Activated naive CD8-positive, alpha-beta T cell treated with anti-CD3 and anti-CD28 coated beads, Interleukin-2, amount 10 ng/mL, durations not matched to agents 7 days and 5 days (primary cell): ENCODE measurements around the gene OST4. TPM values are rescaled to one million over a fixed set of nuclear protein-coding genes. Genes with fewer than 3 reads are reported as not detected.
"Not testable (repeated sequence)": the region's sequence is repeated elsewhere in the genome, so short reads cannot be mapped to it uniquely, and the experiment has no call there.

Source experiments
- ATAC-seq: fragments of 150-1000 bp; cut with Tn5 transposase; one replicate; pipeline ENCODE4 v1.10.0; 2021; ENCODE audit warnings: low read depth, moderate library complexity
- POLR2A ChIA-PET: fragments of 350-600 bp; sonication (Branson Sonifier 250); formaldehyde crosslinking; loops from one replicate; lab custom pipeline; 2021; ENCODE audit warnings: antibody characterized with exemption; lab: Charles Lee
- DNase-seq: peaks from one replicate; pipeline ENCODE4 v3.0.0; 2021
- H3K27ac Mint-ChIP-seq: one replicate; pipeline ENCODE4 v1.8.0; 2022; ENCODE audit warnings: mild to moderate bottlenecking, mixed read lengths
- H3K27me3 Mint-ChIP-seq: one replicate; pipeline ENCODE4 v1.8.0; 2022; ENCODE audit warnings: mild to moderate bottlenecking, moderate library complexity, mixed read lengths
- H3K36me3 Mint-ChIP-seq: one replicate; pipeline ENCODE4 v1.8.0; 2021; ENCODE audit warnings: mild to moderate bottlenecking, mixed read lengths
- H3K4me1 Mint-ChIP-seq: one replicate; pipeline ENCODE4 v1.8.0; 2021; ENCODE audit warnings: mixed read lengths
- H3K4me3 Mint-ChIP-seq: one replicate; pipeline ENCODE4 v1.8.0; 2022; ENCODE audit warnings: mild to moderate bottlenecking, moderate library complexity, mixed read lengths
- H3K9me3 Mint-ChIP-seq: one replicate; pipeline ENCODE4 v1.8.0; 2021; ENCODE audit warnings: mixed read lengths
- total RNA-seq, 2 experiments: library from RNA; stranded (reverse); gene quantifications; one replicate each; pipeline ENCODE4 v1.2.3, GENCODE V29; 2021

OST4 gene
- total RNA-seq, result 100 to 1,000 TPM; 302 to 325 TPM

DNA sequence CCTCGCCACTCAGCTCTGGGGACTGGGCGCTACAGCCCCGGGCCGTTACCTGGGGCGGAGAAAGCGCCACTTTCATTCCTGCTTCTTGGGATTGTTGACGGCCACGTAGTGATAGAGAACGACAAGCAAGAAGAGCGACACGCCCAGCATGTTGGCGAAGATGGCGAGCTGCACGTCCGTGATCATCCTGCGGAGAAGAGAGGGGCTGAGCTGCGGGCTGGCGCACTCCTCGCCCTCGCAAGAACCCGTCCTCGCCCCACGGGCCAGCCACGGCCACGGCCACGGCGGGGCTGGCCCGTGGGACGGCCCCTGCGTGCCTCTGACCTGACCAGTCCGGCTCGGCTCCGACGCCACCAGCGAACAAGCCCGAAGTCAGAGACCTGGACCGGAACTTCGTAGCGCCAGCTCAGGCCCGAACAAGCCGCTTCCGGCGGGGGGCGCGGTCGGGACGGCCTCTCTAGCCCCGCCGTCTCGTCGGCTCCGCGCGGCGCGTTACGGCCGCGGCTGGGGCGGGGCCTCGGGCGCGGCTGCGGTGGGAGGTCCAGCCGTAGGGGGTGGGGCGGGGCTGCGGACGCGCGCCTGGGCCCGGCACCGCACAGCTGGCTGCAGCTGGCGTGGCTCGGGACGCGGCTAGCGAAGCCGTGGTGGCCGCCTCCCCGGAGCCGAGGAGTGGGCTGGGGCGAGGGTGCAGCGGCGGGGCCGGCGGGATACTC lies at the start of gene OST4:
Gene OST4 (minus strand): TSS at position 378 of the 713 bp plus-strand sequence.
- Mint-ChIP-seq H3K27ac (peak within 1 kb of the TSS; percentile 92), H3K4me3 (peak within 1 kb of the TSS; percentile 93), H3K36me3 (peaks cover 8% of the 10 kb centered on the region), H3K4me1 (peaks cover 52% of the 10 kb centered on the region), H3K27me3 (no peaks in the 10 kb centered on the region), H3K9me3 (no peaks in the 10 kb centered on the region)
- DNase-seq (peak; percentile 92), ATAC-seq (peak; percentile 89)
- POLR2A ChIA-PET, result interaction anchor here (0.6 to 6.0 kb wide), 10 partner anchors 10 to 140 kb away, joined by 3 to 113 read pairs (median 3); partner anchors contain the start of genes AGBL5 and KHK

DNA sequence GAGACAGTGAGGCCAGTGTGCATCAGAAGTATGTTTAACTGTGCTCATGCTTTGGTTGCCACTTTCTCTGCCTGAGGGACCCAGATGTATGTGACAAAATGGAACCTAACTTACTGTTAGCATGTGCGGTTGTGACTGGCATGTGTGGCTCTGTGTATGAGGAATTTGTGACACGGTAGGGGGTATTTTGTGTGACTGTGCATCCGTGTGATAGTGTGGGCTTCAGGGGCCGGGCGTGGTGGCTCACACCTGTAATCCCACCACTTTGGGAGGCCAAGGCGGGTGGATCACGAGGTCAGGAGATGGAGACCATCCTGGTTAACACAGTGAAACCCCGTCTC lies 47.8 kb upstream of the OST4 start:
- peak overlapping the region; percentile 78 for H3K4me3 Mint-ChIP-seq
- peaks cover 15% of the 10 kb centered on the region for H3K4me1 Mint-ChIP-seq
- H3K9me3 Mint-ChIP-seq, H3K27ac Mint-ChIP-seq, ATAC-seq, H3K36me3 Mint-ChIP-seq, POLR2A ChIA-PET, DNase-seq: not testable (repeated sequence)
- peaks cover 48% of the 10 kb centered on the region for H3K27me3 Mint-ChIP-seq

DNA sequence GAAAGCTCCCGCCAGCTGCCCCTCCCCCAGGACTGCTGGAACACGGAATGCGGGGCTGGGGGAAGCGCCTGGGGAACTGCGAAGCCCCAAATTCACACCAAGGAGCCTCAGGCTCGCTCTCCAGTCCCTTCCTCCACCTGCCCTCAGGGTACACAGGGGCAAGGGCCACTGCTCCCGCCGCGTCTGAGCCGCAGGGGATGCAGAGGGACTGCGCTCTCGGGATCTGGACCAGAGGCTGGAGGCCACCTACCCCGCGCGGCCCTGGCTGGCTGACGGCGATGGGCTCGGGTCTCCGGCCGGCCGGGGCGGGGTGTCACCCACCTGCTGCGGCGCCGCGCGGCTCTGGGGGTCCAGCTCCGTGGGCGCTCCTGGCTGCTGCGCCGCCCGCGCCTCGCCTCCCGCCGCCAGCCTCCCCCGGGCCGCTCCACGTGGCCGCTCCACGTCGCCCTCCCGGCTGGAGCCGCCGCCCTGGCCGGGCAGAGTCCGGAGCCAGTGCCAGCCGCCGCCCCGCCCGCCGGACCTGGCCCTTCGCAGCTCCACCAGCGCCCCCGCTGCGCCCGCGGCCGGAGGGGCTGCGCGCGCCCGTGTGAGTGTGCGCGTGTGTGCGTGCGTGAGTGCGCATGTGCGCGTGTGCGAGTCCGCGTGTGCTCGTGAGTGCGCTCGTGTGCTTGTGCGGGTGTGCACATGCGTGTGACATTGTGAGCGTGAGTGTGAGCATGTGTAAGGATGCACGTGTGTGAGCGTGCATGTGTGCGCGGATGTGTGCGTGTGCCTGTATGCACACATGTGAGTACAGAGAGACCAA lies 47.3 kb upstream of the OST4 start, which contains the start of gene CGREF1:
Gene CGREF1 (minus strand): TSS at position 604 of the 805 bp plus-strand sequence. CDS start 14,762 bp downstream, outside the sequence.
- Mint-ChIP-seq H3K9me3 (no peaks in the 10 kb centered on the region), H3K27me3 (peaks cover 48% of the 10 kb centered on the region), H3K27ac (no peak within 1 kb of the TSS), H3K4me3 (peak within 1 kb of the TSS; percentile 78), H3K4me1 (peaks cover 12% of the 10 kb centered on the region), H3K36me3 (no peaks in the 10 kb centered on the region)
- ATAC-seq (peak; percentile 13), DNase-seq (peak; percentile 51)
- POLR2A ChIA-PET, result interaction anchor here (0.6 to 0.7 kb wide), 2 partner anchors 9 to 17 kb away, joined by 3 to 7 read pairs; no protein-coding TSS in a partner anchor

DNA sequence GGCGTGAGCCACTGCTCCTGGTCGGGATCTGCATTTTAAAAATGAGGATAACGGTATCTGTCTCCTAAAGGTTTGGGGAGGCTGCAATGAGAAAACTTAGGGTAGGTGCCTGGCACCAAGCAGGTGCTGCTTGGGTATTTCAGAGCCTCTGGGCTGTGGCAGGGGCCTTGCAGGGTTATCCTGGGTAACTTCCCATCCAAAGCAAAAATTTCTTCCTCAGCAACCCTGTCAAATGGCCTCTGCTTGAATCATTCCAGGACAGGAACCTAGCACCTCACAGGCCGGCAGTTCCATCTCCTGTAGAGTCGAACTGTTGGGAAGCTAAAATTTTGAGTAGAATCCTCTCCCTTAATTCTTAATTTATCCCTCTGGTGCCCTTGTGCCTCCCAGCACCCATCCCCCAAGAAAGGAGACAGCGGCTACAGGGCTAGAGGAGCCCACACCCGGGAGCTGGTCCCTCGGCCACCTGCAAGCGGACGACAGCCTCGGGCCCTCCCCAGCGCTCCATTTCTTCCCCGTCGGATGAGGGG lies 46.6 kb upstream of the OST4 start:
- POLR2A ChIA-PET, result interaction anchor here (0.7 kb wide), 1 partner anchor 9 kb away, joined by 7 read pairs; no protein-coding TSS in a partner anchor
- no peak for ATAC-seq
- Mint-ChIP-seq H3K27ac (no peak overlapping the region), H3K4me3 (peak overlapping the region; percentile 14), H3K27me3 (peaks cover 46% of the 10 kb centered on the region), H3K4me1 (peaks cover 8% of the 10 kb centered on the region), H3K36me3 (no peaks in the 10 kb centered on the region), H3K9me3 (no peaks in the 10 kb centered on the region)
- DNase-seq, result no peak

DNA sequence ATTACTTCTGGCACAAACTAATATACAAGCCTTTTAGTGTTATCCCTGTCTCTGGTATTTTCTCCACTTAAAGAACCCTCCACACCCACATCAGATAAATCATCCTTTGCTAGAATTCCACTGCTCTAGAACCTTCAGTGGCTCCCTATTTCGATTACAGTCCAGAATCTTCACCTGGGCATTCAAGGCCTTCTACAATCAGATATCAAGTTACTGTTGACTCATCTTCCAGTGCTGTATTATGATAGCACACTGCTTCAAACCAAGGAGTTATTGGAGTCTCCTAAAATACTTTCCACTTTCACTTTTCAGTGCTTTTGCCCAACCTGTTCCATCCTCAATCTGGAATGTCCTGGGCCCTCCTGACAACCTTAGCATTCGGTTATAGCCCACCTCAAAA lies 44.1 kb upstream of the OST4 start:
- ATAC-seq (no peak), DNase-seq (no peak)
- POLR2A ChIA-PET, result no interaction called here
- no peaks in the 10 kb centered on the region for H3K36me3 Mint-ChIP-seq
- H3K4me3 Mint-ChIP-seq, result no peak overlapping the region
- H3K27me3 Mint-ChIP-seq, result peaks cover 30% of the 10 kb centered on the region
- no peaks in the 10 kb centered on the region for H3K9me3 Mint-ChIP-seq
- no peak overlapping the region for H3K27ac Mint-ChIP-seq
- H3K4me1 Mint-ChIP-seq, result peaks cover 6% of the 10 kb centered on the region

DNA sequence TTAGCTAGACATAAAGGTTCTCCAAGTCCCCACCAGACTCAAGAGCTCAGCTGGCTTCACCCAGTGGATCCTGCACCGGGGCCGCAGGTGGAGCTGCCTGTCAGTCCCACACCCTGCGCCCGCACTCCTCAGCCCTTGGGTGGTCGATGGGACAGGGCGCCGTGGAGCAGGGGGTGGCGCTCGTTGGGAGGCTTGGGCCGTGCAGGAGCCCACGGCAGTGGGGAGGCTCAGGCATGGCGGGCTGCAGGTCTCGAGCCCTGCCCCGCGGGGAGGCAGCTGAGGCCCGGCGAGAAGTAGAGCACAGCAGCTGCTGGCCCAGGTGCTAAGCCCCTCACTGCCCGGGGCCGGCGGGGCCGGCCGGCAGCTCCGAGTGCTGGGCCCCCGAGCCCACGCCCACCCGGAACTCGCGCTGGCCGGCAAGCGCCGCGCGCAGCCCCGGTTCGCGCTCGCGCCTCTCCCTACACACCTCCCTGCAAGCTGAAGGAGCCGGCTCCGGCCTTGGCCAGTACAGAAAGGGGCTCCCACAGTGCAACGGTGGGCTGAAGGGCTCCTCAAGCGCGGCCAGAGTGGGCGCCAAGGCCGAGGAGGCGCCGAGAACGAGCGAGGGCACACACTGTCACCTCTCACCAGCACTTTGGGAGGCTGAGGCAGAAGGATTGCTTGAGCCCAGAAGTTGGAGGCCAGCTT lies 40.1 kb upstream of the OST4 start:
- POLR2A ChIA-PET, H3K4me1 Mint-ChIP-seq, H3K9me3 Mint-ChIP-seq, H3K27me3 Mint-ChIP-seq, ATAC-seq, H3K4me3 Mint-ChIP-seq, H3K27ac Mint-ChIP-seq, H3K36me3 Mint-ChIP-seq, DNase-seq: not testable (repeated sequence)

DNA sequence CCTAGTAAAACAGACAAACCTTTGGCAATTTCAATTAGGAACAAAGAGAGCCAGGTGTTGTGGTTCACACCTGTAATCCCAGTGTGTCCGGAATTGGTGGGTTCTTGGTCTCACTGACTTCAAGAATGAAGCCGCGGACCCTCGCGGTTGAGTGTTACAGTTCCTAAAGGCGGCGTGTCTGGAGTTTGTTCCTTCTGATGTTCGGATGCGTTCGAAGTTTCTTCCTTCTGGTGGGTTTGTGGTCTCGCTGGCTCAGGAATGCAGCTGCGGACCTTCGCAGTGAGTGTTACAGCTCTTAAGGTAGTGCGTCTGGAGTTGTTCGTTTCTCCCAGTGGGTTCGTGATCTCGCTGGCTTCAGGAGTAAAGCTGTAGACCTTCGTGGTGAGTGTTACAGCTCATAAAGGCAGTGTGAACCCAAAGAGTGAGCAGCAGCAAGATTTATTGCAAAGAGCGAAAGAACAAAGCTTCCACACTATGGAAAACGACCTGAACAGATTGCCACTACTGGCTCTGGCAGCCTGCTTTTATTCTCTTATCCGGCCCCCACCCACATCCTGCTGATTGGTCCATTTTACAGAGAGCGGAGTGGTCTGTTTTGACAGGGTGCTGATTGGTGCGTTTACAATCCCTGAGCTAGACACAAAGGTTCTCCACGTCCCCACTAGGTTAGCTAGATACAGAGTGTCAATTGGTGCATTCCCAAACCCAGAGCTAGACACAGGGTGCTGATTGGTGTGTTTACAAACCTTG lies 39.3 kb upstream of the OST4 start:
- H3K4me3 Mint-ChIP-seq, H3K27me3 Mint-ChIP-seq, POLR2A ChIA-PET, ATAC-seq, H3K9me3 Mint-ChIP-seq, H3K4me1 Mint-ChIP-seq, H3K36me3 Mint-ChIP-seq, DNase-seq, H3K27ac Mint-ChIP-seq: not testable (repeated sequence)

DNA sequence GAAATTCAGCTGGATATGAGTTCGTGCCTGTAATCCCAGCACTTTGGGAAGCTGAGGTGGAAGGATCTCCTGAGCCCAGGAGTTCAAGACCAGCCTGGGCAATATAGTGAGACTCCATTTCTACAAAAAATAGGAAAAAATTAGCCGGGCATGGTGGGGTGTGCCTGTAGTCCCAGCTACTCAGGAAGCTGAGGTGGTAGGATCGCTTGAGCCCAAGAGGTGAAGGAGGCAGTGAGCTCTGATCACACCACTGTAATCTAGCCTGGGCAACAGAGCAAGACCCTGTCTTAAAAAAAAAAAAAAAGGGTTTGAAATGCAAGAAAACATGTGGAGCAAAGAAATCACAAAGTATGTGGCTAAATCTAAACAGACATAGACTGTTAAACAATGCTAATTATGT lies 37.6 kb upstream of the OST4 start:
- no peaks in the 10 kb centered on the region for H3K4me1 Mint-ChIP-seq
- POLR2A ChIA-PET, result interaction anchor here (0.6 kb wide), 1 partner anchor 66 kb away, joined by 4 read pairs; no protein-coding TSS in a partner anchor
- ATAC-seq (no peak), DNase-seq (no peak)
- H3K9me3 Mint-ChIP-seq, result no peaks in the 10 kb centered on the region
- H3K4me3 Mint-ChIP-seq, result no peak overlapping the region
- H3K36me3 Mint-ChIP-seq, result no peaks in the 10 kb centered on the region
- H3K27me3 Mint-ChIP-seq, result peaks cover 5% of the 10 kb centered on the region
- H3K27ac Mint-ChIP-seq, result no peak overlapping the region

DNA sequence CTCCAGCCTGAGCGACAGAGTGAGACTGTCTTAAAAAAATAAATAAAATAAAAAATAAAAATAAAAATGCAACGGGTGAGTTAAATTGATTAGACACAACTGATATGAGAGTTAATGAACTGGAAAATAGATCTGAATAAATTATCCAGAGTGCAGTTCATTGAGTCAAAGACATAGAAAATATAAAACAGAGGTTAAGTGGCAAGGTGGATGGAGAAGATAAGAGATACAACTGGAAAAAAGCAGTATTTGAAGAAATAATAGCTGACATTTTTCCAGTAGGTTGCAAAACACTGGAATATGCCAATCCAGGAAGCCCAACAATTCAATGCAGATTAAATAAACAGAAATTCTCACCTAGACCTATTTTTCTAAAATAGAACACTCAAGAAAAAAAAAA lies 36.8 kb upstream of the OST4 start:
- no peak overlapping the region for H3K4me3 Mint-ChIP-seq
- H3K27ac Mint-ChIP-seq, result no peak overlapping the region
- no peaks in the 10 kb centered on the region for H3K36me3 Mint-ChIP-seq
- DNase-seq (no peak), ATAC-seq (no peak)
- peaks cover 5% of the 10 kb centered on the region for H3K27me3 Mint-ChIP-seq
- H3K9me3 Mint-ChIP-seq, result no peaks in the 10 kb centered on the region
- no peaks in the 10 kb centered on the region for H3K4me1 Mint-ChIP-seq
- POLR2A ChIA-PET, result no interaction called here

DNA sequence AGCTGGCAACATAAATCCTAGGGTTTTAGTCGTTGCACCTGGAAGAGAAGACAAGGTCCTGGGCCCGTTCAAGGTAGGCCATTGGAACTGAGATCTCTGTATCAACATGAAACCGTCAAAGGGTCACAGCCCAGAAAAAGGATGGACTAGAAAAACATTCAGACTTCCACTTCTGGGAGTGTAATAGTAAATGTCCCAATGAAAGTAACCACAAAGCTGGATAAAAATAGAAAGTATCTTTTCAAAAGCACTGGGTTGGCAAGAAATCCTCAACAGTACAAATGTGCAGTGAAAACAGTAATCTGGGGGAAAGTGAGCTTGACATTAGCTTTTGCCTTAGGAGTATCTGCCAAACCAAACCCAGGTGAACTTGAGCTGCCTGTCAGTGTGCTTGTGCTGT lies 34.5 kb upstream of the OST4 start:
- H3K36me3 Mint-ChIP-seq, result no peaks in the 10 kb centered on the region
- POLR2A ChIA-PET, result no interaction called here
- no peak overlapping the region for H3K27ac Mint-ChIP-seq

DNA sequence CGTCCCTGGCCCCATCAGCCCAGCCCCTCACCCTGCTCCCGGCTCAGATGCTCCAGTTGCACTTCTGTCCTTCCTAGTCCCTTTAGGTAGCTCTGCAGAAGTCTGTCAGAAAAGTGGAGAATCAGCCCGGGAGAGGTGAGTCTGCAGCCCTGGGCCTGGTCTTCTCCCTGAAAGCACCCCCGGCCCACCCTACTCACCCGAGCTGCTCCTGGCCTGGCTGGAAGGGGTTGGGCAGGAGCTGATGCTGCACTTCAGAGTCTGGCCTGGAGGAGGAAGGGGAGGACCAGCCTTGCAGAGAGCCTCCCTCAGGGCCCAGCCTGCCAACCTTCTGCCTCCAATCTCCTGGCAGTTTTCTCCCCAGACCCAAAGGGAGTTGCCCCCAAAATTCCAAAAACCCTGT lies 30.9 kb upstream of the OST4 start:
- POLR2A ChIA-PET, result no interaction called here
- peaks cover 4% of the 10 kb centered on the region for H3K27me3 Mint-ChIP-seq
- DNase-seq, result no peak
- no peak overlapping the region for H3K27ac Mint-ChIP-seq
- H3K4me1 Mint-ChIP-seq, result no peaks in the 10 kb centered on the region
- no peak for ATAC-seq
- H3K36me3 Mint-ChIP-seq, result no peaks in the 10 kb centered on the region
- H3K4me3 Mint-ChIP-seq, result no peak overlapping the region
- H3K9me3 Mint-ChIP-seq, result no peaks in the 10 kb centered on the region

More for the DNA sequence above, 34.5 kb upstream of the OST4 start:
- no peaks in the 10 kb centered on the region for H3K9me3 Mint-ChIP-seq
- H3K4me1 Mint-ChIP-seq, result no peaks in the 10 kb centered on the region
- H3K27me3 Mint-ChIP-seq, result peaks cover 5% of the 10 kb centered on the region
- no peak overlapping the region for H3K4me3 Mint-ChIP-seq
- no peak for DNase-seq
- no peak for ATAC-seq

DNA sequence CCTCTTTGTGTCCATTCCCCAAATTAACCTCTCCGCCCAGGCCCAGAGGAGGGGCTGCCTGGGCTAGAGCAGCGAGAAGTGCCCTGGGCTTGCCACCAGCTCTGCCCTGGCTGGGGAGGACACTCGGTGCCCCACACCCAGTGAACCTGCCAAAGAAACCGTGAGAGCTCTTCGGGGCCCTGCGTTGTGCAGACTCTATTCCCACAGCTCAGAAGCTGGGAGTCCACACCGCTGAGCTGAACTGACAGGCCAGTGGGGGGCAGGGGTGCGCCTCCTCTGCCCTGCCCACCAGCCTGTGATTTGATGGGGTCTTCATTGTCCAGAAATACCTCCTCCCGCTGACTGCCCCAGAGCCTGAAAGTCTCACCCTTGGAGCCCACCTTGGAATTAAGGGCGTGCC lies 28.6 kb upstream of the OST4 start:
- ATAC-seq (no peak), DNase-seq (no peak)
- H3K36me3 Mint-ChIP-seq, result no peaks in the 10 kb centered on the region
- peaks cover 5% of the 10 kb centered on the region for H3K4me1 Mint-ChIP-seq
- POLR2A ChIA-PET, result no interaction called here
- no peak overlapping the region for H3K4me3 Mint-ChIP-seq
- H3K9me3 Mint-ChIP-seq, result no peaks in the 10 kb centered on the region
- no peak overlapping the region for H3K27ac Mint-ChIP-seq
- no peaks in the 10 kb centered on the region for H3K27me3 Mint-ChIP-seq
